Ishikawa (cell line): Measurements from ENCODE around the gene UGGT2.
A peak's percentile ranks its signal among the peaks of the same experiment; 100 is the strongest.

ENCODE experiments used
- CEBPB ChIP-seq: IDR thresholded peaks from 2 replicates; pipeline ENCODE4 v1.6.1; 2012
- CREB1 ChIP-seq: IDR thresholded peaks from 2 replicates; pipeline ENCODE4 v1.6.1; 2012; ENCODE audit warnings: low read depth
- EGR1 ChIP-seq: IDR thresholded peaks from 2 replicates; pipeline ENCODE4 v1.6.1; 2012
- EP300 ChIP-seq: IDR thresholded peaks from 2 replicates; pipeline ENCODE4 v1.6.1; 2012; ENCODE audit warnings: borderline replicate concordance
- FOXM1 ChIP-seq: IDR thresholded peaks from 2 replicates; pipeline ENCODE4 v1.6.1; 2012; ENCODE audit warnings: low read depth, borderline replicate concordance
- MAX ChIP-seq: IDR thresholded peaks from 2 replicates; pipeline ENCODE4 v1.6.1; 2012
- NFIC ChIP-seq: IDR thresholded peaks from 2 replicates; pipeline ENCODE4 v1.6.1; 2012
- RAD21 ChIP-seq: IDR thresholded peaks from 2 replicates; pipeline ENCODE4 v1.6.1; 2012; ENCODE audit warnings: low read depth
- REST ChIP-seq: IDR thresholded peaks from 2 replicates; pipeline ENCODE4 v1.6.1; 2012; ENCODE audit warnings: low read depth, mild to moderate bottlenecking
- TAF1 ChIP-seq: IDR thresholded peaks from 2 replicates; pipeline ENCODE4 v1.6.1; 2012; ENCODE audit warnings: low read depth, mild to moderate bottlenecking
- TCF12 ChIP-seq: IDR thresholded peaks from 2 replicates; pipeline ENCODE4 v1.6.1; 2012; ENCODE audit warnings: low read depth
- TEAD4 ChIP-seq: IDR thresholded peaks from 2 replicates; pipeline ENCODE4 v1.6.1; 2012
- USF1 ChIP-seq: IDR thresholded peaks from 2 replicates; pipeline ENCODE4 v1.6.1; 2012
- YY1 ChIP-seq: IDR thresholded peaks from 2 replicates; pipeline ENCODE4 v1.6.1; 2012; ENCODE audit warnings: low read depth
- ZBTB7A ChIP-seq: IDR thresholded peaks from 2 replicates; pipeline ENCODE4 v1.6.1; 2012; ENCODE audit warnings: low read depth

UGGT2 gene

GRCh38 chr13:95861296-95861695 lies 191.9 kb downstream of the UGGT2 start:
- TF ChIP-seq FOXM1: no peak

GRCh38 chr13:95858286-95859075 lies 194.7 kb downstream of the UGGT2 start:
- TF ChIP-seq CEBPB (0 out of 2 replicates have a peak, but pooled peaks have one; percentile 8), TEAD4 (no peak), ZBTB7A (no peak), TCF12 (no peak), NFIC (0 out of 2 replicates have a peak, but pooled peaks have one; percentile 43), RAD21 (no peak), REST (no peak), TAF1 (no peak), MAX (no peak), FOXM1 (no peak)

- TF ChIP-seq TEAD4: no peak
These were observed 210.3 kb downstream of the UGGT2 start for GRCh38 chr13:95842898-95843297.

GRCh38 chr13:95841894-95842293 lies 211.3 kb downstream of the UGGT2 start:
- TF ChIP-seq CREB1 (no peak), ZBTB7A (no peak), EP300 (no peak), YY1 (no peak), TAF1 (no peak), EGR1 (no peak), USF1 (no peak), NFIC (no peak), TEAD4 (no peak), RAD21 (no peak), REST (no peak)

GRCh38 chr13:95834134-95834765 lies 219.0 kb downstream of the UGGT2 start:
- TF ChIP-seq RAD21 (peak; percentile 89), ZBTB7A (no peak)

- TF ChIP-seq EGR1 (no peak), REST (no peak), TCF12 (no peak), NFIC (no peak), TAF1 (no peak), USF1 (no peak), TEAD4 (no peak), ZBTB7A (no peak)
These were observed 219.5 kb downstream of the UGGT2 start for GRCh38 chr13:95833719-95834118.
